BE2C (cell line): ENCODE data around the gene ARHGAP28.

ENCODE experiments used
- DNase-seq: peaks from one replicate; pipeline ENCODE4 v3.0.0-alpha.2; 2020
- H3K27me3 ChIP-seq: fragments of 250-450 bp; sonication (Bioruptor Pico); 2 replicates; pipeline ENCODE4 v1.5.1; 2020; ENCODE audit warnings: mild to moderate bottlenecking
- H3K36me3 ChIP-seq: fragments of 250-450 bp; sonication (Bioruptor Pico); 2 replicates; pipeline ENCODE4 v1.5.1; 2020; ENCODE audit warnings: mild to moderate bottlenecking
- H3K4me1 ChIP-seq: fragments of 250-450 bp; sonication (Bioruptor Pico); 2 replicates; pipeline ENCODE4 v1.5.1; 2020
- H3K4me3 ChIP-seq: 2 replicates; pipeline ENCODE4 v1.5.1; 2011; ENCODE audit warnings: low read depth, low read length
- H3K9me3 ChIP-seq: fragments of 250-450 bp; sonication (Bioruptor Pico); 2 replicates; pipeline ENCODE4 v1.5.1; 2020
- CTCF ChIP-seq: IDR thresholded peaks from 2 replicates; pipeline ENCODE4 v1.5.1; 2012; ENCODE audit warnings: mild to moderate bottlenecking, low read depth, low read length

The ARHGAP28 gene

GRCh38 chr18:6877288-6877687 lies 147.8 kb downstream of the ARHGAP28 start:
- no peaks in the 10 kb centered on the region for H3K36me3 ChIP-seq
- TF ChIP-seq CTCF = no peak
- no peaks in the 10 kb centered on the region for H3K4me1 ChIP-seq
- no peak for DNase-seq
- no peaks in the 10 kb centered on the region for H3K27me3 ChIP-seq
- no peaks in the 10 kb centered on the region for H3K9me3 ChIP-seq
- no peak overlapping the region for H3K4me3 ChIP-seq

- no peak overlapping the region for H3K4me3 ChIP-seq
- no peaks in the 10 kb centered on the region for H3K9me3 ChIP-seq
- no peak for TF ChIP-seq CTCF
- H3K36me3 ChIP-seq = no peaks in the 10 kb centered on the region
- H3K4me1 ChIP-seq = no peaks in the 10 kb centered on the region
- no peaks in the 10 kb centered on the region for H3K27me3 ChIP-seq
- DNase-seq = no peak
Measured at GRCh38 chr18:6878556-6879297, 149.2 kb downstream of the ARHGAP28 start.

- no peaks in the 10 kb centered on the region for H3K4me1 ChIP-seq
- H3K4me3 ChIP-seq = no peak overlapping the region
- TF ChIP-seq CTCF = no peak
- no peaks in the 10 kb centered on the region for H3K27me3 ChIP-seq
- no peaks in the 10 kb centered on the region for H3K36me3 ChIP-seq
- no peak for DNase-seq
- no peaks in the 10 kb centered on the region for H3K9me3 ChIP-seq
Measured at GRCh38 chr18:6879508-6880195, 150.1 kb downstream of the ARHGAP28 start.

GRCh38 chr18:6881034-6881820 lies 151.7 kb downstream of the ARHGAP28 start:
- TF ChIP-seq CTCF = no peak
- Histone ChIP-seq H3K4me3 (no peak overlapping the region), H3K4me1 (no peaks in the 10 kb centered on the region), H3K9me3 (no peaks in the 10 kb centered on the region), H3K27me3 (no peaks in the 10 kb centered on the region), H3K36me3 (no peaks in the 10 kb centered on the region)
- no peak for DNase-seq

GRCh38 chr18:6882401-6882800 lies 152.9 kb downstream of the ARHGAP28 start:
- no peak for DNase-seq
- H3K36me3 ChIP-seq = no peaks in the 10 kb centered on the region
- H3K4me1 ChIP-seq = no peaks in the 10 kb centered on the region
- no peaks in the 10 kb centered on the region for H3K27me3 ChIP-seq
- H3K9me3 ChIP-seq = no peaks in the 10 kb centered on the region
- TF ChIP-seq CTCF = no peak
- no peak overlapping the region for H3K4me3 ChIP-seq
